GM23248 (cell line): ENCODE results near the gene NAA25.
"Not testable (repeated sequence)": the region's sequence is repeated elsewhere in the genome, so short reads cannot be mapped to it uniquely, and the experiment has no call there.

Experiments used
- EZH2 ChIP-seq: fragments of 200-600 bp; sonication (generic); IDR thresholded peaks from 2 replicates; pipeline ENCODE4 v1.6.1; 2018; ENCODE audit warnings: antibody characterized with exemption, mild to moderate bottlenecking; ENCODE audit not compliant: insufficient read depth, poor library complexity, severe bottlenecking
- EZH2phosphoT487 ChIP-seq: fragments of 200-600 bp; sonication (generic); IDR thresholded peaks from 2 replicates; pipeline ENCODE4 v1.6.1; 2018; ENCODE audit warnings: antibody characterized with exemption, moderate library complexity, mild to moderate bottlenecking, low read depth; ENCODE audit not compliant: insufficient read depth

GRCh38 chr12:112036614-112037013 lies 72.0 kb downstream of the NAA25 start:
- not testable (repeated sequence) for TF ChIP-seq EZH2phosphoT487, EZH2
